Thymus (tissue), 11 donors: ENCODE results near the gene GPX5. TPM values are rescaled to one million over a fixed set of nuclear protein-coding genes. Genes with fewer than 3 reads are reported as not detected.
"Not testable (repeated sequence)": the region's sequence is repeated elsewhere in the genome, so short reads cannot be mapped to it uniquely, and the experiment has no call there.

Source experiments
- DNase-seq, 9 donors: peaks; one replicate each; pipeline ENCODE4 v3.0.0-alpha.2; 2013; ENCODE audit warnings: low spot score in 9 of 9, low read depth in 6 of 9, missing footprints in 1 of 9
- H3K27ac ChIP-seq, 2 donors: one replicate each; pipeline ENCODE4 v1.5.1; 2013; ENCODE audit warnings: control low read depth in 1 of 2, low read depth in 1 of 2, low read length in 1 of 2, mild to moderate bottlenecking in 1 of 2, moderate library complexity in 1 of 2
- H3K27me3 ChIP-seq, 2 donors: one replicate each; pipeline ENCODE4 v1.5.1; 2013; ENCODE audit warnings: low read length in 1 of 2; ENCODE audit not compliant: control insufficient read depth in 2 of 2, insufficient read depth in 1 of 2
- H3K36me3 ChIP-seq, 2 donors: one replicate each; pipeline ENCODE4 v1.5.1; 2013; ENCODE audit warnings: low read length in 1 of 2, mild to moderate bottlenecking in 1 of 2, moderate library complexity in 1 of 2; ENCODE audit not compliant: control insufficient read depth in 2 of 2, insufficient read depth in 2 of 2
- H3K4me1 ChIP-seq, 2 donors: one replicate each; pipeline ENCODE4 v1.5.1; 2013; ENCODE audit warnings: low read length in 2 of 2; ENCODE audit not compliant: control insufficient read depth in 2 of 2, insufficient read depth in 2 of 2
- H3K4me3 ChIP-seq, 2 donors: one replicate each; pipeline ENCODE4 v1.5.1; 2013; ENCODE audit warnings: low read length in 2 of 2, control low read depth in 1 of 2, mild to moderate bottlenecking in 1 of 2
- H3K9me3 ChIP-seq, 2 donors: one replicate each; pipeline ENCODE4 v1.5.1; 2013; ENCODE audit warnings: low read length in 1 of 2, mild to moderate bottlenecking in 1 of 2; ENCODE audit not compliant: control insufficient read depth in 2 of 2, insufficient read depth in 1 of 2
- WGBS: extraction: QIAGEN DNeasy Blood & Tissue Kit; methylation state at CpG from one replicate; pipeline ENCODE4 v1.1.7; 2013; 5-methylcytosine and 5-hydroxymethylcytosine counted together
- polyA plus RNA-seq: library from polyadenylated mRNA; stranded (reverse); fragments of 200-250 nt; gene quantifications from one replicate; pipeline ENCODE4 v1.2.3, GENCODE V29; 2013
- total RNA-seq: library from RNA; stranded (reverse); fragments of 120-200 nt; gene quantifications from one replicate; pipeline ENCODE4 v1.2.4, GENCODE V29; 2013
- donor health status: healthy.

The GPX5 gene
- total and polyA plus RNA-seq, 2 donors, result 0.05 TPM; not detected in 1

DNA sequence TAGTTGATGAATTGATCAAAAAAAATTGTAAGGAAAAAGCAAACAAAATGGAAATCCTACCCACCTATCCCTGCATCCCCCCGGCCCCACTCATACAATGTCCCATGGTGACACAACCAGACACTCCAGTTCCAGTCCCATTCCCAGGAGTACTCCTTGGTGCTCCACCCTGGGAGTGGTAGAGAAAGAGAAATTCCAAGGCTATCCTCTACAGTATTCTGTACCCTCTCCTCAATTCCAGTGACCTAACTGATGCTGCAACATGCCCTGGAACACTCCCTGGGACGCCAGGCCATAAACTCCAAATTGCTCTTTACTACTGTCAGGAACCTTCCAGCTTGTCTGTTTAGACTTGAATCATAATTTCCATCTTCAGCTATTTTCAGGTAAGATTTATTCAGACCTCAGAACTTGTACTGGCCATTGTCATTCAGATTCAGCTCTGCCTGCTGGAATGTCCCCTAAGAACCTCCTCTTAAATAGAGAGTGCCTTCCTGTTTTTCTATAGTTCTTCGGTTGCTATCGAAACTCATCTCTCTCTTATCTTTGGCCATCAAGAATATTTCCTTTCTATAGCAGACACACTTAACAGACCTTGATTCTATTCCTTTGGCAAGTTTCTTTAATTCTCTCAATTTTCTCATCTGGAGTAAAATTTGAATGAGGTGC is 18.7 kb upstream of the GPX5 start:
- DNase-seq, result peak in 1 of 9 donors; percentile 12
- no peaks in the 10 kb centered on the region for H3K36me3 ChIP-seq
- 51% methylated on average over 4 of the region's 4 CpGs for WGBS

GRCh38 chr6:28511628-28512300 is 13.9 kb upstream of the GPX5 start:
- Histone ChIP-seq H3K9me3 (no peaks in the 10 kb centered on the region), H3K4me3 (no peak overlapping the region), H3K27me3 (peaks cover 0 to 6% of the 10 kb centered on the region in 2 donors), H3K27ac (no peak overlapping the region), H3K36me3 (no peaks in the 10 kb centered on the region), H3K4me1 (peaks cover 0 to 2% of the 10 kb centered on the region in 2 donors)
- WGBS, result 97% methylated on average over 51 of the region's 51 CpGs
- no peak for DNase-seq

More for the DNA sequence above, 18.7 kb upstream of the GPX5 start:
- Histone ChIP-seq H3K4me3 (no peak overlapping the region), H3K4me1 (peaks cover 0 to 4% of the 10 kb centered on the region in 2 donors), H3K9me3 (no peaks in the 10 kb centered on the region), H3K27me3 (no peaks in the 10 kb centered on the region), H3K27ac (no peak overlapping the region)

- not testable (repeated sequence) for DNase-seq
- WGBS, result 97% methylated on average over 8 of the region's 8 CpGs
Observed at GRCh38 chr6:28512387-28512786, 13.3 kb upstream of the GPX5 start.

DNA sequence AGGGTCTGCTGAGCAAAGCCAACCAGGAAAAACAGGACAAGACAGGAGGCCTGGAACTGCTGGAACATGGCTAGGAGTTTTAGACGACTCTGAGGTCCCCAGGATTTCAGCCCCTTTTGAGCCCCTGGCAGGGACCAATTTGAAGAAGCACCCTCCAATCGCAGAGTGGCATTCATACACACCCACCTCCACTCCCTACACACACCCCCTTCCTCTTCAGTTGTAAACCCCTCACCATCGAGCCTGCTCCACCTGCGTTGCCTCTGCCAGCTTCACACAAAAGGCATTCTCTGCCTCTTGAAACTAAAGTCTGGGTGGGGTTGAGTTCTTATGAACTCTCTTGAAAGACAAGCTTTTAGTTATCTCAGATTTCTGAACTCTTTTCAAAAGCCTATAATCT is 10.0 kb upstream of the GPX5 start, which contains the start of gene GPX6:
TSS of gene GPX6 (minus strand) at position 118 of the 400 bp plus-strand sequence. CDS start at position 68, 50 bp downstream.
- peaks cover 0 to 13% of the 10 kb centered on the region in 2 donors for H3K27me3 ChIP-seq
- no peak for DNase-seq
- H3K27ac ChIP-seq, result no peak within 1 kb of the TSS
- no peak within 1 kb of the TSS for H3K4me3 ChIP-seq
- H3K4me1 ChIP-seq, result no peaks in the 10 kb centered on the region
- no peaks in the 10 kb centered on the region for H3K36me3 ChIP-seq
- 64% methylated on average over 4 of the region's 4 CpGs for WGBS
- no peaks in the 10 kb centered on the region for H3K9me3 ChIP-seq

More at GRCh38 chr6:28512387-28512786, 13.3 kb upstream of the GPX5 start:
- H3K36me3 ChIP-seq, H3K27me3 ChIP-seq, H3K27ac ChIP-seq, H3K4me1 ChIP-seq, H3K9me3 ChIP-seq, H3K4me3 ChIP-seq: not testable (repeated sequence)

GRCh38 chr6:28517964-28518363 is 7.7 kb upstream of the GPX5 start:
- Histone ChIP-seq H3K4me1 (no peaks in the 10 kb centered on the region), H3K27me3 (peaks cover 0 to 13% of the 10 kb centered on the region in 2 donors)
- WGBS, result 93% methylated on average over 2 of the region's 2 CpGs

DNA sequence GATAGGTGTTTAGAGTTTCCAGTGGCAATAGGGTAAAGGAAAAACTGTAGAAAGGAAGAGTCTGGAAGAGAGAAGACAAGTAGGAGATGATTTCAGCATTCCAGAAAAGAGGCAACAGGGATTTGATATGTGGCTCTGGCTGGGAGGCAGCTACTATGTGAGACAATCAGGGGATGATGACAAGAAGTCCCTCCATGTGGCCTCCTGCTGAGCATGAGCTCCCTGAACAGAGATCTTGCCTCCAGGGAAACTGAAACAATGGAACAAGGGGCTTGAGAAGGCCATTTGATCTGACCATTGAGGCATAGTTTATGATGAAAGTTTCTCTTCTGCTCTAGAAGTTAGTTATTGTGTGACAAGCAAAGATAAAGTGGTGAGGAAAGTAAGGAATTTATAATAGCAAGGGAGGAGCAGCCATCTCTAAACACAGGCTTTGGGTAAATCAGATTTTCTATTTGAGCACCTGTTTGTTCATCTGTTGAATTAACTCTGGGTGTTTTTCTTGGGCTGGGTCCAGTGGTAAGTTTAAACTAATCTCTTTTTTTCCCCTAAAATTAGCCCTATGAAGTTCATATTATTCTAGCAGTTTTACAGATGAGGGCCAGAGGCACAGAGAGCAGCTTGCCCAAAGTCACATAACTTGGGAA is 3.0 kb upstream of the GPX5 start:
- Histone ChIP-seq H3K9me3 (no peaks in the 10 kb centered on the region), H3K27me3 (peaks cover 0 to 17% of the 10 kb centered on the region in 2 donors), H3K4me3 (no peak overlapping the region), H3K36me3 (no peaks in the 10 kb centered on the region), H3K4me1 (peaks cover 0 to 8% of the 10 kb centered on the region in 2 donors), H3K27ac (no peak overlapping the region)
- DNase-seq, result no peak

More at GRCh38 chr6:28517964-28518363, 7.7 kb upstream of the GPX5 start:
- H3K27ac ChIP-seq, result no peak overlapping the region
- no peaks in the 10 kb centered on the region for H3K36me3 ChIP-seq
- no peak for DNase-seq
- no peak overlapping the region for H3K4me3 ChIP-seq
- no peaks in the 10 kb centered on the region for H3K9me3 ChIP-seq

- Histone ChIP-seq H3K27me3 (peaks cover 0 to 16% of the 10 kb centered on the region in 2 donors), H3K4me3 (no peak overlapping the region), H3K27ac (no peak overlapping the region), H3K36me3 (no peaks in the 10 kb centered on the region), H3K9me3 (no peaks in the 10 kb centered on the region), H3K4me1 (peaks cover 0 to 8% of the 10 kb centered on the region in 2 donors)
- 15% methylated on average over 3 of the region's 3 CpGs for WGBS
- peak in 2 of 9 donors; percentile 33 to 53 for DNase-seq
Observed at GRCh38 chr6:28523241-28523622, 2.4 kb upstream of the GPX5 start.

GRCh38 chr6:28530777-28531176 is 5.1 kb downstream of the GPX5 start:
- no peak overlapping the region for H3K4me3 ChIP-seq
- DNase-seq, result no peak
- no peaks in the 10 kb centered on the region for H3K36me3 ChIP-seq
- 33% methylated on average over 1 of the region's 1 CpG for WGBS
- H3K27ac ChIP-seq, result no peak overlapping the region
- peaks cover 2 to 30% of the 10 kb centered on the region in 2 donors for H3K27me3 ChIP-seq
- H3K9me3 ChIP-seq, result no peaks in the 10 kb centered on the region
- peaks cover 0 to under 1% of the 10 kb centered on the region in 2 donors for H3K4me1 ChIP-seq
